Measurements from ENCODE around the gene SEPTIN7.
"Not testable (repeated sequence)": the region's sequence is repeated elsewhere in the genome, so short reads cannot be mapped to it uniquely, and the experiment has no call there.

The SEPTIN7 gene

GRCh38 chr7:35800718-35801391, at the start of gene SEPTIN7:
Gene SEPTIN7, plus strand, starts transcription at chr7:35801057. Its CDS starts 153 bp downstream, at chr7:35801210.
- DNase-seq, result peak; percentile 100

- no peak for DNase-seq
These were observed 48.1 kb upstream of the SEPTIN7 start for GRCh38 chr7:35752742-35753141.

GRCh38 chr7:35753761-35754603, 46.9 kb upstream of the SEPTIN7 start:
- no peak for DNase-seq

DNA sequence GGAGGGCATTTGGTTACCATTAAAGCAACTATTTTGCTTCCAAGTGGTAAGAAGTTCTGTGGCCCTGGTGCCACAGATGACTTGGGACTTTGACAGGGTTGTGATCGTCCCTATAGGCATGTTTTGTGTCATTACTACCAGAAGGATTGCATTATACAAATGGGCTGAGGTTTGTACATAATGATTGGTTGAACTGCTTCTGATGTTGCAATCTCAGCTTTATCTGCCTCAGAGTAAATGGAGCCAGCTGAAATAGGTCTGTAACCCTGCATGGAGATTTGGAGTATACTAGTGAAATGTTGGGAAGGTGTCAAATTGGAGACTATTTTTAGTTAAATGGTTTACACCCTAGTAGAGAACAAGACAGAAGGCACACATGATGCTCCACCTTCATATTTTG, 46.1 kb upstream of the SEPTIN7 start:
- no peak for DNase-seq

DNA sequence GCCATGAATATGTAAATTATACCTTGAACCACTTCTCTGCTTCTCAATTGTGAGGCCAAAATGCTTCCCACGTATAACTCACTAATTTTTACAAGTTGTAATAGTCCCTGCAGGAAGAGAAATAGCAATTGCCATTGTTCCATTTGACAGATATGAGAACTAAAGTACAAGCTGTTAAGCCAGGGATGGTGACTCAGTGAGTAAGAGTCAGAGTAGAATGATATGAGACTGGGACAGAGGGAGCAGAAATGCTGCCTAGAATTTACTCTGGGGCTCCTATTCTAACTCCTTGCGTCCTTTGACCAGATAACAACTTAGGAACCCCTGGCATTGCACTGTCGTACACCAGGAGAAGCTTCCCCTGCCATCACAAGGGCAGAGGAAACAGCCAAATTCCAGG, 45.1 kb upstream of the SEPTIN7 start:
- DNase-seq, result no peak

DNA sequence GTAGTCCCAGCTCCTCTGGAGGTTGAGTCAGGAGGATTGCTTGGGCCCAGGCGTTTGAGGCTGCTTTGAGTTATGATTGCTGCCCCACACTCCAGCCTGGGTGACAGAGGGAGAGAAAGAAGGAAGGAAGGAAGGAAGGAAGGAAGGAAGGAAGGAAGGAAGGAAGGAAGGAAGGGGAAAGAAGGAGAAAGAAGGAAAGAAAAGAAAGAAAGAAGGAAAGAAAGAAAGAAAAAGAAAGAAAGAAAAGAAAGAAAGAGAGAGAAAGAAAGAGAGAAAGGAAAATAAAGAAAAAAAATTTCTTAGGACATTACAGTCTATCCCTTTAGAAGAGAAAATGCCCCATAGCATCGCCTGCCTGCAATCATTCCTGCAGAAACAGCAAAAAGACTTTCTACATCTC, 44.4 kb upstream of the SEPTIN7 start:
- DNase-seq, result not testable (repeated sequence)

DNA sequence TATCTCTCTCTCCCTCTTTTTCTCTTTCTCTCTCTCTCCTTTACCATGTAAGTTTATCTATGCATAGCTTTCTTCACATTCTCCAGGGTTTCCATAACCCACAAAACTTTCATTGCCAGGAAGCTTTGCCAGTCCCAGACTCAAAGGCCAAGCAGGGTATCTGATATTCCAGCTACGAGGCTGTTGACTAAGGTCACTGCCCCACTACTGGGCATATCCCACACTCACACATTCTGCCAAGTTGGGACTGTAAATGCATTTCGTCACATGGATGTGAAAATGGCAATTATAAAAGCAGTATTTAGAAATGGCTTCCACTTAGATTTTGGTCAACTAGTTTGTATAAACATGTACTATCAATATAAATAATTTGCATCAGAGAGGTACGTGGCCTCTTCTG, 43.3 kb upstream of the SEPTIN7 start:
- DNase-seq, result no peak

GRCh38 chr7:35758421-35758820, 42.4 kb upstream of the SEPTIN7 start:
- peak; percentile 0 for DNase-seq

GRCh38 chr7:35760143-35760745, 40.6 kb upstream of the SEPTIN7 start:
- DNase-seq, result no peak

DNA sequence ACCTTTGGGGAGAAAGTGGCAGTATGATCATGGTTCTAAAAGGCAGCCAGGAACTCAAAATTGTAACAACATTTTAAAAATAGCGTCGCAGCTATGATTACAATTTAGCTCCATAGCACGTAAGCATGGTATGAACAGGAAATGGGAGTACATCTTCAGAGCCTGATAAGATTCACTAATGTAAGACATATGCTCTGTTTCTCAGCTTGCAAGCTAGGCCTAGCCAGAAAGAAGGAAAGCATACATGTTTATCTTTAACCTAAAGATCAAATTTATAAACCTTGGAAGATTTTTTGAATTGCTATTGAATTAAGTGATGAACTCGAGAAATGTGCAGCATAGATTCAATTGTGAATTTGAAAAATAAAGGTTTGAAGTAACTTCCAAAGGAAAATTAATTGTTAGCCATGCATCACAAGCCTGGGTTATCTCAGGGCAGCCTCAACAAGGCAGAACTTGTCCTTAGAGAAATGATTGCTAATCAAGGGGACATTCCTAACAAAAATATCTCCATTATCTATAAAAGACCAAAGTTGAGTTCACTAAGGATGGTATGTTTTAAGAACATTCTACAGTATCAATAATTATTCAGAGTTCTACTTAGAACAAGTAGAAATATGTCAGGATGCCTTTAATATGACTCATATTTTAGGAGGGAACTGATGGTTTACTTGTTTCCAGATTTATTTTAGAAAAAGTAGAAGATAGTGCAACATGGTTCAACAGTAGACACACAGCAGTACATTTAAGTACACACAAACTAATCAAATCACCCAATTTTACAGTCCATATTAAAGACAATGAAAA, 38.8 kb upstream of the SEPTIN7 start:
- no peak for DNase-seq

GRCh38 chr7:35762781-35763180, 38.1 kb upstream of the SEPTIN7 start:
- no peak for DNase-seq

GRCh38 chr7:35768346-35768745, 32.5 kb upstream of the SEPTIN7 start:
- DNase-seq, result no peak

DNA sequence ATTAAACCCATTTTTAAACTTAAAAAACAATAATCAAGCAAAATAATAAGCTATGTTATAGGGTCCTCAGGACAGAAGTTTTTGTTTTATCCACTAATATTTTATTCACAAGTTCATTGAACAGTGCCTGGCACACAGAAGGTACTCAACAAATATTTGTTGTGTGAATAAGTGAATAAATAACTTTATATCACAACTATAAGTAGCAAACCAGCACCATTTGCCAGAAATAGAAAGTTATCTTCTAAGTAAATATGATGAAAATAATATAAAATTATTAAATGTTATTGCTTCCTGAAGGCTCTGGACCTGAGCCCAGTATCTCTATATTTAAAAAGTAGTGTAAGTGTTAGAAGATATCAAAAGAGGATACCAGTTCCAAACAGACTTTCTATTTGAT, 29.1 kb upstream of the SEPTIN7 start:
- no peak for DNase-seq

GRCh38 chr7:35773994-35774393, 26.9 kb upstream of the SEPTIN7 start:
- no peak for DNase-seq

DNA sequence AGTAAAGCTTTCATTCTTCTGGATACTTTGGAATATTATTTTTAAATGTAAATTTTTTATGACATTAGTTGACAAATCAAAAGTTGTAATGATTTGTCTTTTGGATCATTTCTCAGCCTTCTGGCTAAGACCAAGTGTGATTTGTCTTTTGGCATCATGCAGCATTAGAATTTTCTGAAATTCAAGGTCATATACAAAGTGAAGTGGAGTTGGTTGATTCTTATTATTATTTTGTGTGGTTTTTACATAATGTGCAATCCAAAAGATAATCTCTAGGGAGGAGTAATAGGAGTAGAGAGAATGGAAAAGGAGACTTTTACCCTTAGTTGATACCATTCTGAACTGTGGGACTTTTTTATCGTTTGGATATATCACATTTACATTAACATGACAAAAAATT, 24.2 kb upstream of the SEPTIN7 start:
- no peak for DNase-seq

- no peak for DNase-seq
These were observed 23.7 kb upstream of the SEPTIN7 start for GRCh38 chr7:35777121-35777520.

- DNase-seq, result no peak
These were observed 20.8 kb upstream of the SEPTIN7 start for GRCh38 chr7:35780070-35780469.

- DNase-seq, result no peak
These were observed 19.6 kb upstream of the SEPTIN7 start for GRCh38 chr7:35781200-35781701.

DNA sequence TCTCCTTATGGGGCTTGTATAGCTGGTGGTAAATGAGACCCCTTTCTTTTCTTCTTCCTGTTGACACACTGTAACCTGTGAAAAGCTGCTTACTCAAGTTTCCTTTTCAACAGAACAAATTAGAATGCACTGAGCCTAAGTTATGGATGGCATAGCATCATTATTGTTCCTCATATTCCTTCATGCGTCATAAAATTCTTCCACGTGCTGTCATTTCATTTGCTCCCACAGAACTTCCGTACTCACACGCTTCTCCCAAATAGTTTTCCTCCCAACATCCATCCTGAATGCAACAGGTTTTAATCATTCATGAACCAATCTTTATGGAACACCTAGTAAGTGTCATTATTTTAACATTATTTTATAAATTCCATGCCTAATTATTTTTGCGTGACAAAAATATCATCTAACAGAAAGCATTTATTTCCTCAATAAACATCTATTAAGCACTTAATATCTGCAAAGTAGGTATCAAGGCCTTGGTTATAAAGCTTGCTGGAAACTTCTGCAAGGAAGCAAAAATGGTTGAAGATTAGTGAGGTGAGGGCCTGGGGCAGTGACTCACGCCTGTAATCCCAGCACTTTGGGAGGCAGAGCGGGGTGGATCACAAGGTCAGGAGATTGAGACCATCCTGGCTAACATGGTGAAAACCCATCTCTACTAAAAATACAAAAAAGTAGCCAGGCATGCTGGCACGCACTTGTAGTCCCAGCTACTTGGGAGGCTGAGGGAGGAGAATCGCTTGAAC, 18.9 kb upstream of the SEPTIN7 start:
- DNase-seq, result no peak

DNA sequence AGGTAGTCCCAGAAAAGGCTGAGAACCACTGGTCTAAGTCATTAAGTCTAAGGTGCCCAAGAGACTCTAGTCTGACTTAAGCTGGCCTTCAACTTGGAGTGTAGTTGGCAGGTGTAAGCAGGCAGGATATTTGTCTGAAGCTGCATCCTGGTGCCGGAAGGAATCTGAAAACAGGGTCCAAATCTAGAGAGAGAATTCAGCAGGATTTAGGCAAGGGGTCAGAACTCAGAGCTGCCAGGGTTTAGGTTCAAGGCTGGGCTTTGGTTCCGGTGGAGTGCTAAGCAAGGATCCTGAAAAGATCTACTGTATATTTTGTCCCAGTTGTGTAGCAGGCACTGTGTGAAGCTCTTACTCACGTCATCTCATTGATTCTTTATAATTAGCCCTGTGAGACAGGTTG, 16.5 kb upstream of the SEPTIN7 start:
- no peak for DNase-seq

DNA sequence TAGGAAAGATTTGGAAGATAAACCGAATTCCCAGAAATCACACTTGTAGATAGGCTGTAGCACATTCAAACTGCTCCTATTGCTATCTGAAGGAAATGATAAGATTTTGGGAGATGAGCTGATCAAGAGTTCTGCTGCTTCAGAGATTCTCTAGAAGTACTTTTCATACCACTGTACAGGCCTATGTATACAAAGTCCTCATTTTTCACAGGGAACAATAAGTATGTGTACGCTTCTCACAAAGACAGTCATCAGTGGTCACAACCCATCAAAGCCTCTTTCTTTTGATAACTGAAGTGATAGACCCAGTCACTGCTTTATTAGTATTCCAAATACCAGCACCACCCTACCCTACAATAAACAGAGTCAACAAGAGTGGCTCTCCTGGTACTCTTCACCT, 15.6 kb upstream of the SEPTIN7 start:
- no peak for DNase-seq

- DNase-seq, result no peak
These were observed 12.9 kb upstream of the SEPTIN7 start for GRCh38 chr7:35787925-35788324.

All from CD4-positive, alpha-beta T cell treated with Interleukin-4 for 4 hours (primary cell).